ENCODE data around the gene NDOR1.

Gene NDOR1

DNA sequence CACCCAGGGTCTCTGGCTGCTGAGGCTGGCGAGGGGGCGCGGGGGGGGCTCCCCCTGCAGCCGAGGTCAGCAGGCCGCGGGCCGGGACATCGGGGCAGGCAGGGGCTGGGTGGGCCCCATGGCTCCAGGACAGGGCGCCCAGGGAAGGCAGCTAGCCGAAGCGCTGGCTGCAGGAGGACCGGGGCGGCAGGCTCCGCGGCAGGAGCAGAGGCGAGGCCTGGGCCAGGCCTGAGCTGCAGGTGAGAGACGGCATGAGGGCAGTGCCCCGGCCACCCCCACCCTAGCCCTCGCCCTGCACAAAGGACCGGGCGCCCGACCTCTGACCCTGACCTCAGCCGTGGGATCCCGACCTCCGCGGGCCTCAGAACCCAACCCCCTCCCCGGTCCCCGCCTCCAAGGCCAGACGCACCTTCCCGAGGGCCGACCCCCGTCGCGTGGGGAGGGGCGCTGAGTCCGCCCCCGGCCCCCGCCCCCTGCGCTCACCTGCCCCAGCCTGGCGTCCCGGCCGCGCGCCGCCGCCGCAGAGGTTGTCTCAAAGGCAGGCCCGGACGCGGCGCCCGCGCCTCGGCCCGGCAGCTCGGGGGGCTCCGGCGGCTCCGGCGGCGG lies 16.1 kb downstream of the NDOR1 start:
- peak; percentile 43 for DNase-seq

DNA sequence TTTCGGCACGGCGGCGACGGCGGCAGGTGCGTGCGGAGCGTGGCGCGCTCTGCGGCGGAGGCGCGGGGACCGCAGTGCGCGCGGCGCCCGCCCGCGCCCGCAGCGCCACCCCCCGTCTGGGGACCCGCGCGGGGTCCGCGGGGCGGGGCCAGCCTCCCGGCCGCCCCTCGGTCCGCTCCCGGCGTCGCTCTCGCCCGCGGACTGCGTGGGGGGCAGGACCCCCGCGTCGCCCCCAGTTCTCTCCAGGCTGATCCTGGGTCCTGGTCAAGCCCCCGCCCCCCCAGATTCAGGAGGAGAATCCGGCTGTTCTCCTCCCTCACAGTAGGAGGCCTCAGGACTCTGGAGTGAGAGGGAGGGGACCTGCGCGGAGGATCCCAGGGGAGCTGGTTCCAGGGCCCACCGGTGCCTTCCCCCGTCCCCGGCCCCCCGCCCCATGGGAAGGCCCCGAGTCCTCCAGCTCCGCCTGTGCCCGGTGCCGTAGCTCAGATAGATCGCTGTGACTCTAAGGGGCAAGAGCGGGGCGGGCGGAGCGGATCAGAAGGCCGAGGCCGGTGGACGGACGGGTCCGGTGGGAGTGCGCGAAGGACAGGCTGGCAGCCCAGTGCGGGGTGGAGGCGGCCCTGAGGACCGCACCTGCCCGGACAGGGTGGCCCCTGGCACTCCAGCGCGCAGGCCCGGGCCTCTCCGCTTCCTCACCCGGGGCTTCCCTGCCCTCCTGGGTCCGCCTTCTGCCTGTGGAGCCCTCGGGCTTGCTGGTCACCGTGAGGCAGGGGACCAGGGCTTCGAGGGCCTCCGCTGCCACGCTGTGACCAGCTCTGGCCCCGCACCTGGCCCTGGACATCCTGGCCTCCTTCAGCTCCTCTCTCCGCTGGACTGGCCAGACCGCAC lies 16.9 kb downstream of the NDOR1 start, which contains the start of gene RNF208:
Gene RNF208 (minus strand): TSS at position 51 of the 888 bp plus-strand sequence. CDS start 1,028 bp downstream, outside the sequence.
- no peak for DNase-seq

DNA sequence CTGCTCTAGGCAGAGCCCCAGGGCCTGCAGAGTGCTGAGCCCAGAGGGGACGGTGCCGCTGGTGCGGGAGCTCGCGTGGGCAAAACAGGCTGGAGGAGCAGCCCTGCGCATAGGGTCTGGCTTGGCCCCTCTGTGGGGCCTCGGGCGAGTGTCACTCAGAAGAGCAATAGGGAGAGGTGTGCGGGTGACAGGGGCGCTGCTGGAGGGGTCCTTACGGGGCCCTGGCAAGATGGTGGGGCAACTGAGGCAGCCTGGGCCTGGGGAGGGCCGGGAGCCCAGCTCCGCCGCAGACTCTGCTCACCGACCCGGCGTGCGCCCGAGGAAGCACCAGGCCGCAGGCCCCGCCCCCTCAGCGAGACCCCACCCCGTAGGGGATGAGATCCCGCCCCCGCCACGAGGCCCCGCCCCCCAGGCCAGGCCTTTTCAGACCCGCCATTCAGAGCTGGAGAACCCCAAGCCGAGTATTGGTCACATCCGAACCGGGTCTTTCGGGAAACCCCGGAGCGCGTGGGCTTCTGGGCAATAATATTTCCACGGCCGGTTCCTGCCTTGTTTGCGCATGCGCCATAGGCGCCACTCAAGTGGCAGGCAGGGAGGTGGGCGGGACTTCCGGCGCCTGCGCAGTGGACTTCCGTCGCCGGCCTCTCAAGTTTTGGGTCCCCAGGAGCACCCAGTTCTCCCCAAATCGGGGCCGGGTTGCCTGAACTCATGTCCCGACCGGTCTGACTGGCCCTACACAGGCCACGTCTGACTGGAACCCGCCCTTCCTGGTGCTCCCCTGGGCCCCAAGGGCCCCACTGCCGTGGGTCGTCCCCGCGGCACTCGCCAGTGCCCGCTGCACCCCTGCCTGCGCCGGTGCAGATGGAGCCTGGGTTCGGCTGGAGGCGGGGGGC lies 17.8 kb downstream of the NDOR1 start:
- DNase-seq = peak; percentile 82

DNA sequence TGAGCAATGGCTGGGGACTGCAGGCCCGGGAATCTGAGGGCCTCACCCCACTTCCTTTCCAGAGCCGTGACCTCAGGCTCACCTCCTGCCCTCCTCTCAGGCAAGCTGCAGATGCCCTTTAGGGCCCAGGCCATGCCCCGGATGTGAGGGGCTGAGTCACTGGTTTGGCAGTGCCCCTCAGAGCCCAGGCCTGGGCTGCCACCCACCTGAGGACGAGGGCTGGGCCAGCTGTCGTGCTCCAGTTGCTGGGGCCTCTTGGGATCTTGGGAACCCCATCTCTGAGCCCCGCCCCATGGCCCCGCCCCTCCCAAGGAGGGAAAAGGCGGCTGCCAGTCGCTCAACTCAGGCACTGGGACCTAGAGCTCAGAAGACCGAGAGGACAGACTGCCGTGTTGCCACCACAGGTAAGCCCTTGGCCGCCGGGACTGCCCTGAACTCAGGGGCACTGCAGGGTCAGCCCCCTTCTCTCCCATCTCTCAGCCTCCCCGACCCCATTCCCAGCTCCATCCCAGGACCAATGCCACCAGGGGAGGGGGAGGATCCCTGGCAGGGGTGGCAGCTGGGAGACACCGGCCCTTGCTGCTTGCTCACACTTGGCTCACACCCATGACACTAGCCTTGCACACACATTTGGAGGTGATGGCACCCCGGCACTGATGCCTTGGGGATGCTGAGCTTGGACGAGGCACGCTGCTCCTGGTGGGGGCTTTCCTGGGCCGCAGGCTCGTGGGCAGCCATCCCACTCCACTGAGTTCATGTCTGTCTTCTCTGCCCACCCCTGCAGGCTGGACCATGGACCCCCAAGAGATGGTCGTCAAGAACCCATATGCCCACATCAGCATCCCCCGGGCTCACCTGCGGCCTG lies 19.6 kb downstream of the NDOR1 start, which contains the start of gene CYSRT1:
Gene CYSRT1 (plus strand): TSS at position 345 of the 865 bp plus-strand sequence. CDS start 448 bp downstream, at position 793.
- DNase-seq = no peak

DNA sequence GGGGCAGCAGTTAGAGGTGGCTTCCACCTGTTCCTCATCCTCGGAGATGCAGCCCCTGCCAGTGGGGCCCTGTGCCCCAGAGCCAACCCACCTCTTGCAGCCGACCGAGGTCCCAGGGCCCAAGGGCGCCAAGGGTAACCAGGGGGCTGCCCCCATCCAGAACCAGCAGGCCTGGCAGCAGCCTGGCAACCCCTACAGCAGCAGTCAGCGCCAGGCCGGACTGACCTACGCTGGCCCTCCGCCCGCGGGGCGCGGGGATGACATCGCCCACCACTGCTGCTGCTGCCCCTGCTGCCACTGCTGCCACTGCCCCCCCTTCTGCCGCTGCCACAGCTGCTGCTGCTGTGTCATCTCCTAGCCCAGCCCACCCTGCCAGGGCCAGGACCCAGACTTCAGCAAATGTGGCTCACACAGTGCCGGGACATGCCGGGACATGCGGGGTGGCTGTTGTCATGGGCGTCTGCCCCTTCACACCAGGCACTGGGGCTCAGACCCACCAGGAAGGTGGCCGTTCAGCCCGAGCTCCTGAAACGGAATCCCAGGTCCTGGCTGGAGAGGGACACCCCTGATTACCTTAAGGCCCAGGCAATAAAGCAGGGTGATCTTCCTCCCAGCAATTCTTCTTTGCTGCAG lies 20.3 kb downstream of the NDOR1 start:
- no peak for DNase-seq

DNA sequence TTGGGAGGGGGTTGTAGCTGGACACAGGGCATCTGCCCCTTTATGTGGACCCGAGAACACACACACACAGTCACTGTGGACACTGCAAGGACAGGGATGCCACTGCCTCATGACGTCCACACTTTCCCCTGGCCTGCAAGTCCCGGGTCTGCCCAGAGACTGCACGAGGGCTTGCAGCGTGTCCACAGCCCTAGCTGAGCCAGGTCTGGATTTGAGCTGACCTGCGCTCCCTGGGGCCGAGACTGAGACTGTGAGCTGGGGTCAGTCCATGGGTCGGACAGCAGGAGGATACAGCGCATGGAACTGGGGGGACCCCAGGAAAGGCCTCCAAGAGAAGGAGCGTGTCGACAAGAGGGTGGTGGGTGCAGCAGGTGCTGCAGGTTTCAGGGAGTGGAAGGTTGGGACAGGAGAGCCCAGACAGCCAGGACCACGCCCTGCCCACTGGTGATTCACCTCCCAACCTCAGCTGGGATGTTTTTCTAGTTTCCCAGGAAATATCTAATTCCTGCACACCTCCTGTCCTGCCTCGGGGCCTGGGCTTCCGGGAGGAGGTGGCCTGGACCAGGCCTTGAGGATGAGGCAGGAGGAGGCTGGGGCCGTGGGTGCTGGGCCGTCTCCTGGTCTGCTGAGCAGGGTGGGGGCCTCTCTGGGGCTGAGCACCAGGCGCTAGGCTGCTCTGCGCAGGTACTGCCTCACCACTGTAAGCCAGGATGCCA lies 21.0 kb downstream of the NDOR1 start:
- no peak for DNase-seq

DNA sequence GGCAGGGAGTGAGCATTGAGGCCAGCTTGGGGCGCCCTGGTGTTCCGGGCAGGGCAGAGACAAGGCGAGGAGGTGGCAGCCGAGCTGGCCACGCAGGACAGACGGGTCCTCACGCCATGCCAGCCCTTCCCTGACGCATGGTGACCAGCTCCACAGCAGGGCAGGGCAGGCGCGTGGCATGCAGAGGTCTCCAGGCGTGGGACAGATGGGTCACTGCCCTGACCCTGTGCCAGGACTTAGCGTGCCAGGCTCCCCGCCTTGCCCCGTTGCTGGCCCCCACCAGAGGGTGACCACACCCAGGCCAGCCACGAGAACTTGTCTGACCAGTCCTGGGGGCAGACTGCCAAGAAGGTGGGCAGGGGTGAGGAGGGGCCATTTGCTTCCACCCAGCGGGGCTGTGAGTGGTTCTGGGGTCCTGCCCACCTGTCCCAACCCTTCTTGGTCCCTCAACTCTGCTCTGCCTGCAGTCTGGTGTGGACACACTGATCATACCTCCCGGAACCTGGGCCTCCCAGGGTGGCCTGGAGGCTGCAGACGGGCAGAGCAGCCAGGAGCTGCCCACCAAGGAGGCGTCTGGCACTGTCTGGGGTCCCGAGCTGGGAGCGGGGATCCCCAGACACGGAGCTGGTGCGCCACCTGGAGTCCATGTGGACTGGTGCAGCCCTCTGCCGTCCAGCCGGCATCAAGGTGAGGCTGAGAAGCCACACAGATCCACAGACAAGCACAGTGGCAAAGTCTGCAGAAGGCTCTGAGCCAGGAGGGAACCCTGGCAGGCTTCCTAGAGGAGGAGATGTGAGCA lies 21.8 kb downstream of the NDOR1 start, which contains the start of gene RNF224:
Gene RNF224 (plus strand): TSS at position 449 of the 799 bp plus-strand sequence. CDS start 834 bp downstream, outside the sequence.
- DNase-seq = peak; percentile 42

DNA sequence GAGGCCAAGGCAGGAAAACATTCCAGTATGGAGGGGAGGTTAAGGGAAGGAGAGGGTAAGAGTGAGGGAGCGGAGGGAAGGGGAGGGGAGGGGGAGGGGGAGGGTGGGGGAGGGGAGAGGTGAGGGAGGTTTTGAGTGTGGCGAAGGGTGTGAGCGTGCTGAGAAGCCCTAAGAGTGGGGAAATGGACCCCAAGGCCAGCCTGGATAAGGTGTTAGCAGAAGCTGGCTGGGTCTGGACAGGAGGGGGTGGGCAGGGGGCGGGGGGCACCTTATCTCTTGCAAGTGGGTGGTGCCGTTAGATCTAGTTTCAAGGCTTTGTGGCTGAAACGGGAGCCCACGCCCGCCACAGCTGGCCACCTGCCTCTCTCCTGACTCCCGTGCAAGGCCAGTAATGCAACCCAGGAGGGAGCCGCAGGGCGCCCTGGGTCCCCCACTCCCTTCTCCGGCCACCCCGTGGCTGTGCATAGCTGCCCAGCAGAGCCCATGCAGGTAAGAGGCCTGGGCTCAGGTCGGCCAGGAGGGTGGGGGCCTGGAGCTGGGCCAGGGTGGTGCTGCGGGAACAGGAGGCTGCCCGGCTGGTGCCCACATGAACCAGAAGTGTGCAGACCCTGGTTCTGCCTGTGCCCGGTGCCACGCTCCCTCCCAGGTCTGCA lies 22.5 kb downstream of the NDOR1 start:
- no peak for DNase-seq

DNA sequence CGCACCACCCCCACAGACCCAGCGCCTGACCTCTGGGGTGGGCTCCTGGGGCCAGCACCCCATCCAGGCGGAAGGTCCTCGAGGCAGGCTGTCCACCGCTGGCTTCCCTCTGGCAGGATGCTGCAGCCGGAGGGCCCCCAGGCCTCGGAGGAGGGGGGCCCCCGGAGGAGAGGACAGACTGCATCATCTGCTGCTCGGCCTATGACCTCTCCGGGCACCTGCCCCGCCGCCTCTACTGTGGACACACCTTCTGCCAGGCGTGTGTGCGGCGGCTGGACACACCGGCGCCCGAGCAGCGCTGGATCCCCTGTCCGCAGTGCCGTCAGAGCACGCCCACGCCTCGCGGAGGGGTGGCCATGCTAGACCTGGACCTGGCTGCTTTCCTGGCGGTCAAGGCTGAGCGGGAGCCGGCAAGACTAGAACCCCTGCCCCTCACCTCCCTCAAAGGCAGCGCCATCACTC lies 23.0 kb downstream of the NDOR1 start:
- no peak for DNase-seq

DNA sequence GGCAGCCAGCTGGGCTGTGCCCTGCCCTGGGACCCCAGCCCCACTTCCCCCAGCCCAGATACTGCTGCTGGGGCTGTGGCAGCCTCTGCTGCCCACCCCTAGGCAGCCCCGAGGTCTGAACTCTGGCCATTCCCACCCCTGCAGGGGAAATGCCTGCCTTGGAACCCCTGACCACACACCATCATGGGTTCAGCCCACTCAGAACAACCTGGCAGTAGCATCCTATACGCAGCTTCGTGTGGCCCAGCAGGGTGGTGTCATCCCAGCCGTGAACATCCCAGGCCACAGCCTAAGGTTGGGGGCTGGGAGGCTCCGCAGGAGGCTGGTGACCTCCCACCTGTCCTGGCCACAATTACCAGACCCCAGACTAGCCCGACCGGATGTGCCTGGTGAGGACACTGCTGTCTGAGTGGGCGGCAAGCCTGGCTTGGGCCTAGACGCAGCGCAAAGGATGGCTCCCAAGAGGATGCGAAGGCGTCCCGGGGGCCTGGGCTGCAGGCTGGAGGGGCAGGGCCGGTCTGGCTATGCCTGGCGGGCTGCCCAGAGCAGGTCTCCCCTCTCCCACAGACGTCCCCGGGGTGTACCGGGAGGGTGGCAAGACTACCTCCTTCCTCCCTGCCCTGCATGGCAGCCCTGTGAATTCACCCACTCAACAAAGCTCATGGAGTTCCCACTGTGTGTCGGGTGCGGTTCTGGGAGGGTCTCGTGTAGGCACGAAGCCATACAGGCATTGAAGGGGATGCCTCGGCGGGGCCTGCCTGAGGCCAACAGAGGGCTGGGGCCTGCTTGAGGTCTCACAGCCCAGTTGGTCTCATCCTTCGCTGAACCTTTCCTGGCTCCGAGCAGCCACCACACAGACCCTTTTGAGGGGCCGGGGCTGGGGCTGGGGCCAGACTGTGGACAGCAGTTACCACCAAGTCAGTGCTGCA lies 23.7 kb downstream of the NDOR1 start:
- no peak for DNase-seq

DNA sequence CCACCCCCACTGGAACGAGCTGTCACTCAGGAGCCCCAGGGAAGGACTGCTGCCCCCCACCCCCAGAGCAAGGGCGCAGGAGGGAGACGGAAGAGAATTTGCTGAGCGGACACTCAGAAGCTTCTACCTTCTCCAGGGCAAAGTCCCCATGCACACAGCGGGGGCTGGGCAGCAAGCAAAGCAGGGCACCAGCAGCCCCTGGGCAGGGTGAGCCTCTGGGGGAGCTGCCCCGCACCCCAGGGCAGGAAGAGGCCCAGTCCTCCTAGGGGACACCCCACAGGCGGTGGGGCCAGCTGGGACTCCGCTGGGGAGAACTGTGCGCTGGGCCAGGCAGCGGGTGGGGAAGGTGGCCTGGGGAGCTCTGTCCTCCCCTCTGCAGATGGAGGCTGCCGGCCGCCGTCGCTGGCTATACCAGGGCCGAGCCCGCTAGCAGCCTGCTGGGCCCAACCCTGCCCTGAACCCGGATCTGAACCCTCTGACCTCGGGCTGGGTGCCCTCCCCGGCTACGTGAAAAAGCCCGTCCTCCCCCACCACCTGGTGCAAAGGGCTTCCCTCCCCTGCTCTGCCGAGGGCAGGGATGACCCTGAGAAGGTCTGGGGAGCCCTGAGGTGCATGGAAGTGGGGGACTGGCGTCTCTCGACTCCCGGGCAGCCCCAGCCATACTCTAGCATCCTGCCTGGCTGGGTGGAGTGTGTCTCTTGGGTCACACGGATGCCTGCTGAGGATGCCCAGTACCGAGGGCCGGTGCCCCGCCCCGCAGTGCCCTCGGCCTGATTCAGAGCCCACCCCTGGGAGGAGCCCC lies 24.6 kb downstream of the NDOR1 start:
- DNase-seq = no peak

DNA sequence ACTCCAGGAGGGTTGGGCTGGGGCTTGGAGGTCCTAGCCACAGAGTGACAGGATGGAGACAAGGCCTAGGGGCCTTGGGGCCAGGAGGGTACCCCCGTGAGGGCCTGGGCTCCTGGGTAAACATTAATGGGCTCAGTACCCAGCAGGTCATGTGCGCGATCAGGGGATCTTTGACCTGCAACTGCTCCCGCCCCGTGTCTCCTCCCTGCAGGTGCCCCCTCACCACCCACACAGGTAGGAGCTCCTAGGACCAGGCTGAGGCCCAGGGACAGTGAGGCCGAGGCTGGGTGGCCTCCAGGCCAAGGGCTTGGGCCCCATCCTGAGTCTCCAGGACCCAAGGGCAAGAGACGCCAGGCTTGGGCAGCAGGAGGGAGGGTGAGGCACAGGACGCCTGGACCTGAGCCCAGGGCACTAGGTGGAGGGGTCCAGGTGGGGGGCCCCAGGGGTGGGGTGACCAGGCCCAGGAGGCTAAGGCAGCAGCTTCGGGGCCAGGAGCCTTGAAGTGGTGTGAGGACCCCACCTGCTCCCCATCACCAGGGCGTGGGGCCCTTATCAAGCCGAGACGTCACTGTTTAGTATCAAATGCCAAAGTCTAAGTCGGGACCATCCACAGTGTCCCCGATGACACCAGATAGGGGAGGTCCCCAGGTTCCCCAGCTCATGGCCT lies 25.3 kb downstream of the NDOR1 start, which contains the start of gene SLC34A3:
Gene SLC34A3 (plus strand): TSS at position 197 of the 667 bp plus-strand sequence. CDS start 802 bp downstream, outside the sequence.
- no peak for DNase-seq

DNA sequence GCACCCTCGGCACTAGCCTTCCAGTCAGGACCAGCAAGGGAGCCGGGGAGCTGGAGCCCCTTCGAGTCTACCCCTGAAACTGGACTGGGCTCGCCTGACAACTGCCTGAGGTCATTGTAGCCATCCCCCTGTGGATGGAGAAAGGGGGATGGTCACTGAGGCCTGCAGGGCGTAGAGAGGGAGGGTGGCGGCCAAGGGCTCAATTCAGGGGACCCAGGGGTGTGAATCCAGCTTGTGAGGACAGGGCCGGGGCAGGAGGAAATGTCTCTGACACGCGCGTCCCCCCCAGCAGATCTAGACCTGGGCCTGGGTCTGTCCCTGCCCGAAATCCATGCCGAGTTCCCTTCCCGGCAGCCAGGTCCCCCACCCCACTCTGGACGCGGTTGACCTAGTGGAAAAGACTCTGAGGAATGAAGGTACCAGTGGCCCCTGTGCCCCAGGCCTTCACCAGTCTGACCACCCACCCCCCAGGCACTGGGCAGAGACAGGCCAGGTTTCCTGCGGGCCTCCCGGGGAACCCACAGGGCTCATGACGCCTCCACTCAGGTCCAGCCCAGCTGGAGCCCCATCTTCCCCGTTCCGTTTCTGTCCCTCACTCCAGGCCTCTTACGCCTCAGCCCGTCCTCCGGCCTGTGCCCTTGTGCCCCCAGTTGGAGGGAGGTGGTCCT lies 26.0 kb downstream of the NDOR1 start:
- no peak for DNase-seq

DNA sequence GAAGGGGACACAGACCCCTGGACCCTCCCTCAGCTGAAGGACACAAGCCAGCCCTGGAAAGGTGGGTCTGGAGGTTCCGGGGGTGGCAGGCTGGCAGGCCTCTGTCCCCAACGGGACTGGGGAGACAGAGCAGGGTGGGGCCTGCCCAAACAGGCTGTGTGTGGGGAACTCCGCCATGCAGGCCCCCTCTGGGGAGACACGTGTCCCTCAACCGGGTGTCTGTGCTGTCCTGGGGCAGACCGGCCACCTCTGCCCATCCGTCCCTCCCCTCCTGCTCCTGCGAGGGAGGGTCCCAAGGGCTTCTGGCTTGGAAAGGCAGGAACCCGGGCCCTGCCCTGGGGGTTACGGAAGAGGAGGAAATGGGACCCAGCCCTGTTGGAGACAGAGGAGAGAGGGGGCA lies 26.6 kb downstream of the NDOR1 start:
- DNase-seq = no peak

DNA sequence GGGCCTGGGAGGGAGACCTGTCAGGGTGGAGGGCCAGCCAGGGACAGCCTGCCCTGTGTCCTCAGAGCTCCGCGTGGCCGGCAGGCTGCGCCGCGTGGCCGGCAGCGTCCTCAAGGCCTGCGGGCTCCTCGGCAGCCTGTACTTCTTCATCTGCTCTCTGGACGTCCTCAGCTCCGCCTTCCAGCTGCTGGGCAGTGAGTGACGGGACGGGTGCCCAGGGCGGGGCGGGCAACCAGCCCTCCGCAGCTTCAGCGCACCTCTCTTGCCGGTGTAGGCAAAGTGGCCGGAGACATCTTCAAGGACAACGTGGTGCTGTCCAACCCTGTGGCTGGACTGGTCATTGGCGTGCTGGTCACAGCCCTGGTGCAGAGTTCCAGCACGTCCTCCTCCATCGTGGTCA lies 27.0 kb downstream of the NDOR1 start:
- DNase-seq = no peak

Data from NCI-H510A (cell line).